WTC11 (cell line): Measurements from ENCODE around the gene DEFB114. TPM values are rescaled to one million over a fixed set of nuclear protein-coding genes. Genes with fewer than 3 reads are reported as not detected.

Source experiments
- ATAC-seq: fragments of 200-7000 bp; cut with Tn5 transposase; 2 replicates; pipeline ENCODE4 v1.10.0; 2021; ENCODE audit warnings: mild to moderate bottlenecking, moderate library complexity
- CTCF ChIA-PET: fragments of 300-600 bp; sonication (Branson Sonifier 250); formaldehyde crosslinking; loops from one replicate; lab custom pipeline; 2021; ENCODE audit warnings: antibody characterized with exemption; lab: Charles Lee
- POLR2A ChIA-PET: fragments of 350-600 bp; sonication (Branson Sonifier 250); formaldehyde crosslinking; loops from one replicate; lab custom pipeline; 2021; ENCODE audit warnings: antibody characterized with exemption; lab: Charles Lee
- DNase-seq: peaks from one replicate; pipeline ENCODE4 v3.0.0; 2021; ENCODE audit warnings: low spot score
- H3K27ac Mint-ChIP-seq: 2 replicates; pipeline ENCODE4 v1.8.0; 2021; ENCODE audit warnings: mixed read lengths
- H3K27me3 Mint-ChIP-seq: 2 replicates; pipeline ENCODE4 v1.8.0; 2021; ENCODE audit warnings: low read depth, mild to moderate bottlenecking, moderate library complexity, mixed read lengths
- H3K36me3 Mint-ChIP-seq: 2 replicates; pipeline ENCODE4 v1.8.0; 2021; ENCODE audit warnings: mixed read lengths
- H3K4me1 Mint-ChIP-seq: 2 replicates; pipeline ENCODE4 v1.8.0; 2022; ENCODE audit warnings: mixed read lengths
- H3K4me3 Mint-ChIP-seq: 2 replicates; pipeline ENCODE4 v1.8.0; 2021; ENCODE audit warnings: mild to moderate bottlenecking, moderate library complexity, mixed read lengths
- H3K9me3 Mint-ChIP-seq: 2 replicates; pipeline ENCODE4 v1.8.0; 2021; ENCODE audit warnings: mixed read lengths
- AFF4 ChIP-seq: sonication (generic); formaldehyde crosslinking; IDR thresholded peaks from 2 replicates; pipeline ENCODE4 v1.8.1; 2023; ENCODE audit warnings: mild to moderate bottlenecking, missing genetic modification reagents, borderline replicate concordance
- ARID4B ChIP-seq: sonication (generic); formaldehyde crosslinking; IDR thresholded peaks from 2 replicates; pipeline ENCODE4 v1.8.0; 2023; ENCODE audit warnings: missing genetic modification reagents, mild to moderate bottlenecking, borderline replicate concordance
- ATF3 ChIP-seq: sonication (generic); formaldehyde crosslinking; conservative IDR thresholded peaks from 2 replicates; pipeline ENCODE4 v1.8.1; 2022; ENCODE audit warnings: mild to moderate bottlenecking, missing genetic modification reagents
- ESRRA ChIP-seq: sonication (generic); formaldehyde crosslinking; IDR thresholded peaks from 2 replicates; pipeline ENCODE4 v1.8.1; 2022; ENCODE audit warnings: mild to moderate bottlenecking, missing genetic modification reagents, borderline replicate concordance
- FOXK1 ChIP-seq: sonication (generic); formaldehyde crosslinking; IDR thresholded peaks from 2 replicates; pipeline ENCODE4 v1.8.0; 2022; ENCODE audit warnings: mild to moderate bottlenecking, moderate library complexity, missing genetic modification reagents
- GRHL2 ChIP-seq: fragments of 250-450 bp; sonication (Bioruptor Pico); IDR thresholded peaks from 2 replicates; pipeline ENCODE4 v1.8.0; 2022; ENCODE audit warnings: mild to moderate bottlenecking, moderate library complexity; ENCODE audit not compliant: insufficient replicate concordance, severe bottlenecking
- HMGA2 ChIP-seq: fragments of 250-450 bp; sonication (Bioruptor Pico); IDR thresholded peaks from 2 replicates; pipeline ENCODE4 v1.4.0; 2021; ENCODE audit warnings: mild to moderate bottlenecking, moderate library complexity
- JAZF1 ChIP-seq: fragments of 250-450 bp; sonication (Bioruptor Pico); IDR thresholded peaks from 2 replicates; pipeline ENCODE4 v1.9.0; 2021; ENCODE audit warnings: moderate library complexity, mild to moderate bottlenecking, inconsistent platforms
- JUN ChIP-seq: sonication (generic); formaldehyde crosslinking; IDR thresholded peaks from 2 replicates; pipeline ENCODE4 v1.8.0; 2023; ENCODE audit warnings: mild to moderate bottlenecking, missing genetic modification reagents
- MAX ChIP-seq: sonication (generic); formaldehyde crosslinking; IDR thresholded peaks from 2 replicates; pipeline ENCODE4 v1.8.0; 2022; ENCODE audit warnings: mild to moderate bottlenecking, missing genetic modification reagents
- NFE2L1 ChIP-seq: sonication (generic); formaldehyde crosslinking; IDR thresholded peaks from 2 replicates; pipeline ENCODE4 v1.8.1; 2023; ENCODE audit warnings: missing genetic modification reagents
- NFYB ChIP-seq: sonication (generic); formaldehyde crosslinking; conservative IDR thresholded peaks from 2 replicates; pipeline ENCODE4 v1.8.0; 2022; ENCODE audit warnings: low read depth, missing genetic modification reagents
- NR2C2 ChIP-seq: sonication (generic); formaldehyde crosslinking; IDR thresholded peaks from 2 replicates; pipeline ENCODE4 v1.8.0; 2022; ENCODE audit warnings: mild to moderate bottlenecking, missing genetic modification reagents
- SMAD3 ChIP-seq: sonication (generic); formaldehyde crosslinking; IDR thresholded peaks from 2 replicates; pipeline ENCODE4 v1.8.0; 2022; ENCODE audit warnings: missing genetic modification reagents, mild to moderate bottlenecking, borderline replicate concordance
- USF1 ChIP-seq: sonication (generic); formaldehyde crosslinking; IDR thresholded peaks from 2 replicates; pipeline ENCODE4 v1.8.0; 2022; ENCODE audit warnings: mild to moderate bottlenecking, missing genetic modification reagents
- USF2 ChIP-seq: sonication (generic); formaldehyde crosslinking; IDR thresholded peaks from 2 replicates; pipeline ENCODE4 v1.8.1; 2023; ENCODE audit warnings: mild to moderate bottlenecking, missing genetic modification reagents, moderate library complexity
- ZNF219 ChIP-seq: sonication (generic); formaldehyde crosslinking; IDR thresholded peaks from 2 replicates; pipeline ENCODE4 v1.8.0; 2023; ENCODE audit warnings: missing genetic modification reagents, mild to moderate bottlenecking, borderline replicate concordance
- ZNF232 ChIP-seq: sonication (generic); formaldehyde crosslinking; IDR thresholded peaks from 2 replicates; pipeline ENCODE4 v1.8.0; 2022; ENCODE audit warnings: mild to moderate bottlenecking, missing genetic modification reagents
- ZNF263 ChIP-seq: sonication (generic); formaldehyde crosslinking; IDR thresholded peaks from 2 replicates; pipeline ENCODE4 v1.8.1; 2022; ENCODE audit warnings: low read depth, mild to moderate bottlenecking, moderate library complexity, missing genetic modification reagents
- ZNF425 ChIP-seq: fragments of 250-450 bp; sonication (Bioruptor Pico); conservative IDR thresholded peaks from 2 replicates; pipeline ENCODE4 v1.9.0; 2021; ENCODE audit warnings: mild to moderate bottlenecking
- total RNA-seq: library from RNA; stranded (reverse); gene quantifications from 3 replicates; pipeline ENCODE4 v1.2.3, GENCODE V29; 2021

DEFB114 gene
- total RNA-seq, 1 experiment from 2014 or later = not detected

- Mint-ChIP-seq H3K27me3 (no peaks in the 10 kb centered on the region), H3K4me3 (no peak overlapping the region), H3K9me3 (peaks cover 8% of the 10 kb centered on the region), H3K27ac (no peak overlapping the region), H3K36me3 (peaks cover 3% of the 10 kb centered on the region; the same call in 1 of the 2 replicates), H3K4me1 (peaks cover 17% of the 10 kb centered on the region)
- TF ChIP-seq NFE2L1 (CRISPR knock-in tag) = no peak
- TF ChIP-seq USF2 (CRISPR knock-in tag) = no peak
- no peak for TF ChIP-seq ATF3
- no peak for TF ChIP-seq GRHL2 (CRISPR knock-in tag)
- no peak for TF ChIP-seq HMGA2
- TF ChIP-seq NFYB (CRISPR knock-in tag) = no peak
- TF ChIP-seq FOXK1 = no peak
- TF ChIP-seq ZNF263 (CRISPR knock-in tag) = no peak
- no peak for TF ChIP-seq JUN (CRISPR knock-in tag)
- TF ChIP-seq AFF4 (CRISPR knock-in tag) = no peak
- TF ChIP-seq ESRRA = no peak
- ATAC-seq (no peak), DNase-seq (no peak)
- CTCF ChIA-PET = no interaction called here
- POLR2A ChIA-PET = no interaction called here
Measured at GRCh38 chr6:49978332-49979226, 14.6 kb upstream of the DEFB114 start.

- DNase-seq (no peak), ATAC-seq (no peak)
- POLR2A ChIA-PET = no interaction called here
- CTCF ChIA-PET = interaction anchor here (1.4 kb wide), 1 partner anchor 61 kb away, joined by 4 read pairs; no protein-coding TSS in a partner anchor
- Mint-ChIP-seq H3K36me3 (no peaks in the 10 kb centered on the region), H3K4me1 (peaks cover 45% of the 10 kb centered on the region), H3K4me3 (no peak within 1 kb of the TSS), H3K9me3 (no peaks in the 10 kb centered on the region), H3K27ac (no peak within 1 kb of the TSS), H3K27me3 (no peaks in the 10 kb centered on the region)
- TF ChIP-seq SMAD3 (CRISPR knock-in tag) = no peak
- no peak for TF ChIP-seq ARID4B (CRISPR knock-in tag)
- no peak for TF ChIP-seq ZNF232 (CRISPR knock-in tag)
- TF ChIP-seq JAZF1 (CRISPR knock-in tag) = no peak
- TF ChIP-seq NFE2L1 (CRISPR knock-in tag) = no peak
- TF ChIP-seq ESRRA = no peak
- no peak for TF ChIP-seq MAX (CRISPR knock-in tag)
- TF ChIP-seq ZNF219 (CRISPR knock-in tag) = no peak
- no peak for TF ChIP-seq NR2C2 (CRISPR knock-in tag)
- TF ChIP-seq USF1 = no peak
- TF ChIP-seq ZNF425 (CRISPR knock-in tag) = no peak
Measured at GRCh38 chr6:49969605-49970004, 5.6 kb upstream of the DEFB114 start, which contains the start of gene DEFB113. DEFB113 (minus strand) TSS chr6:49969625; CDS start chr6:49969625, 0 bp downstream.
